ENCODE data around the gene TBCK. TPM values are rescaled to one million over a fixed set of nuclear protein-coding genes. Genes with fewer than 3 reads are reported as not detected.

Gene TBCK
- total RNA-seq, 2 experiments from 2014 or later = 46.5 to 46.9 TPM

DNA sequence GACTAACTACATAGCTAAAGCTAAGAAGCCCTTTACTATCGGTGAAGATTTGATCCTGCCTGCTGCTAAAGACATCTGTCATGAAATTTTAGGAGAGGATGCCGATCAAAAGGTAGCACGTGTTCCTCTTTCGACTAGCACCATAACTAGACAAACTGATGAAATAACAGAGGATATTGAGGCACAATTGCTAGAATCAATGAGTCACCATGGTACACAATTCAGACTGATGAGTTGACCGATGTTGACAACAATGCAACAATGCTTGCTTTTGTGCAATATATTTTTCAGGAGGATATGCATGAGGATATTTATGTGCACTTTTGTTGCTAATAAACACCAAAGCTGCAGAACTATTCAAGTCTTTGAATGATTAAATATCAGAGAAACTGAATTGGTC is 24.3 kb downstream of the TBCK start:
- H4K20me1 ChIP-seq (ENCODE audit: insufficient read depth, low read length) = no peaks in the 10 kb centered on the region
- peaks cover 45% of the 10 kb centered on the region for H3K36me3 ChIP-seq (ENCODE audit: insufficient read depth, low read length)
- H2AFZ ChIP-seq (ENCODE audit: low read length) = no peak overlapping the region
- ChIA-PET POLR2A (interaction anchor here (0.6 to 1.3 kb wide), 2 partner anchors 11 to 130 kb away, joined by 4 to 6 read pairs; no protein-coding TSS in a partner anchor), CTCF (ENCODE audit: unreplicated experiment) (no interaction called here)
- H3K4me2 ChIP-seq (ENCODE audit: low read length) = no peak overlapping the region
- no peak for TF ChIP-seq EZH2phosphoT487 (IDR thresholded peaks at IDR 0.05; ENCODE audit: borderline replicate concordance, low read depth, low read length)
- TF ChIP-seq, protein P1, sequence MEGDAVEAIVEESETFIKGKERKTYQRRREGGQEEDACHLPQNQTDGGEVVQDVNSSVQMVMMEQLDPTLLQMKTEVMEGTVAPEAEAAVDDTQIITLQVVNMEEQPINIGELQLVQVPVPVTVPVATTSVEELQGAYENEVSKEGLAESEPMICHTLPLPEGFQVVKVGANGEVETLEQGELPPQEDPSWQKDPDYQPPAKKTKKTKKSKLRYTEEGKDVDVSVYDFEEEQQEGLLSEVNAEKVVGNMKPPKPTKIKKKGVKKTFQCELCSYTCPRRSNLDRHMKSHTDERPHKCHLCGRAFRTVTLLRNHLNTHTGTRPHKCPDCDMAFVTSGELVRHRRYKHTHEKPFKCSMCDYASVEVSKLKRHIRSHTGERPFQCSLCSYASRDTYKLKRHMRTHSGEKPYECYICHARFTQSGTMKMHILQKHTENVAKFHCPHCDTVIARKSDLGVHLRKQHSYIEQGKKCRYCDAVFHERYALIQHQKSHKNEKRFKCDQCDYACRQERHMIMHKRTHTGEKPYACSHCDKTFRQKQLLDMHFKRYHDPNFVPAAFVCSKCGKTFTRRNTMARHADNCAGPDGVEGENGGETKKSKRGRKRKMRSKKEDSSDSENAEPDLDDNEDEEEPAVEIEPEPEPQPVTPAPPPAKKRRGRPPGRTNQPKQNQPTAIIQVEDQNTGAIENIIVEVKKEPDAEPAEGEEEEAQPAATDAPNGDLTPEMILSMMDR (conservative IDR thresholded peaks at IDR 0.05; ENCODE audit: low read length) = no peak
- no peak for DNase-seq (ENCODE audit: low spot score)
- no peak overlapping the region for H3K4me3 ChIP-seq (ENCODE audit: low read depth, low read length, poor library complexity, severe bottlenecking)
- H3K27ac ChIP-seq (ENCODE audit: low read depth, low read length, poor library complexity, severe bottlenecking) = no peak overlapping the region
- H3K79me2 ChIP-seq (ENCODE audit: insufficient read depth, low read depth, low read length) = no peaks in the 10 kb centered on the region
- no peaks in the 10 kb centered on the region for H3K9me2 ChIP-seq (ENCODE audit: insufficient read depth, low read length)
- no TSS peak for BruUV-seq (replicated peaks)
- no peaks in the 10 kb centered on the region for H3K9me3 ChIP-seq (ENCODE audit: low read length)
- intact Hi-C loops (cut with micrococcal nuclease; ENCODE audit: unreplicated experiment) = no loop called here
- no peaks in the 10 kb centered on the region for H3K4me1 ChIP-seq (ENCODE audit: insufficient read depth, low read length, poor library complexity, severe bottlenecking)

DNA sequence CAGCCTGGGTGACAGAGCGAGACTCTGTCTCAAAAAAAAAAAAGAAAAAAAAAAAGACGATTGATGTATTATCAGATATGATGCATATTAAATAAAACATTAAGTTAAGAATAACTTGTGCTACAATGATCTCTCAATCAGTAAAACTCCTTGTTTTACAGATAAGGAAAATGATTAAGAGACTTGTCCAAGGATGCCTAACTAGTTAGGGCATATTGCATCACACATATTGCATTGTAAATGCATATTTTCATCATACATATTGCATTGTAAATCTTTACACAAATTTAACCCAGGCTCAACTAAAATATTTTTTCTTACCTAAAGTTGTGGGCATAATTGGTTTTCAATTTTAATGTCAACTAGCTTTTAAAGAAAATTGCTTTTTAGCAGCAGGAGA is 26.3 kb downstream of the TBCK start:
- Histone ChIP-seq H3K79me2 (ENCODE audit: insufficient read depth, low read depth, low read length) (peaks cover 3% of the 10 kb centered on the region; the same call in 1 of the 2 replicates), H3K27ac (ENCODE audit: low read depth, low read length, poor library complexity, severe bottlenecking) (no peak overlapping the region)
- TF ChIP-seq, protein P1 (conservative IDR thresholded peaks at IDR 0.05; ENCODE audit: low read length) = no peak
- no peak for TF ChIP-seq EZH2phosphoT487 (IDR thresholded peaks at IDR 0.05; ENCODE audit: borderline replicate concordance, low read depth, low read length)

DNA sequence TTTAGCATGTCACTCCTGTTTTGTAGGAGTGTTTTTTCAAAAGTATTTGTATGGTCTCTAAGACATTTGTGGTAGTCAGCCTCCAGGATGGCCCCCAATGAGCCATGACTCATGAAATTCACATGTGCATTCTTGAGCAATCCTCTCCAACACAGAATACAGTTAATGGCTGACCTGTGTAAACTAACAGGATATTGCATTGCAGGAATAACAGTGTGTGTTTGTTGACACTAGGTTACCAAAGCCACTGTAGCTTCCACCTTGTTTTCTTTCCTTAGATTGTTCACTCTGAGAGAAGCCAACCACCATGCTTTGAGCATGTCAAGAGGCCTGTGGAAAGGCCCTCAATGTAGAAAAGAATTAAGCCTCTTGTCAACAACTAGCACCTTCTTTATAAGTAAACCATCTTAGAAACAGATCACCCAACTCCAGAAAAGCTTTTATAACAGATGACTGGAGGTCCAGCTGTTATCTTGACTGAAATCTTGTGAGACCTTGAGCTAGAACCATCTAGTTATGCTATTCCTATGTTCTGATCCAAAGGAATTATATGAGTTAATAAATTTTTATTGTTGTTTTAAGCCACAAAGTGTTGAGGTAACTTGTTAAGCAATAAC is 28.5 kb downstream of the TBCK start:
- no peak for DNase-seq (ENCODE audit: low spot score)
- H3K4me1 ChIP-seq (ENCODE audit: insufficient read depth, low read length, poor library complexity, severe bottlenecking) = peaks cover 23% of the 10 kb centered on the region
- intact Hi-C loops (cut with micrococcal nuclease; ENCODE audit: unreplicated experiment) = no loop called here
- no peaks in the 10 kb centered on the region for H3K9me3 ChIP-seq (ENCODE audit: low read length)
- no peaks in the 10 kb centered on the region for H3K9me2 ChIP-seq (ENCODE audit: insufficient read depth, low read length)
- no peak overlapping the region for H2AFZ ChIP-seq (ENCODE audit: low read length)
- H3K4me2 ChIP-seq (ENCODE audit: low read length) = no peak overlapping the region
- H3K79me2 ChIP-seq (ENCODE audit: insufficient read depth, low read depth, low read length) = peaks cover 4% of the 10 kb centered on the region; the same call in 1 of the 2 replicates
- no TSS peak for BruUV-seq (replicated peaks)
- ChIA-PET CTCF (ENCODE audit: unreplicated experiment) (no interaction called here), POLR2A (interaction anchor here (0.7 kb wide), 1 partner anchor 112 kb away, joined by 4 read pairs; no protein-coding TSS in a partner anchor)
- H3K4me3 ChIP-seq (ENCODE audit: low read depth, low read length, poor library complexity, severe bottlenecking) = no peak overlapping the region
- no peak overlapping the region for H3K27ac ChIP-seq (ENCODE audit: low read depth, low read length, poor library complexity, severe bottlenecking)
- H3K36me3 ChIP-seq (ENCODE audit: insufficient read depth, low read length) = peaks cover 16% of the 10 kb centered on the region
- no peak for TF ChIP-seq EZH2phosphoT487 (IDR thresholded peaks at IDR 0.05; ENCODE audit: borderline replicate concordance, low read depth, low read length)
- TF ChIP-seq, protein P1 (conservative IDR thresholded peaks at IDR 0.05; ENCODE audit: low read length) = no peak
- no peaks in the 10 kb centered on the region for H4K20me1 ChIP-seq (ENCODE audit: insufficient read depth, low read length)

More for the DNA sequence above, 26.3 kb downstream of the TBCK start:
- peaks cover 26% of the 10 kb centered on the region for H3K36me3 ChIP-seq (ENCODE audit: insufficient read depth, low read length)
- H3K4me3 ChIP-seq (ENCODE audit: low read depth, low read length, poor library complexity, severe bottlenecking) = no peak overlapping the region
- POLR2A ChIA-PET = no interaction called here
- no peak overlapping the region for H3K4me2 ChIP-seq (ENCODE audit: low read length)
- H3K9me2 ChIP-seq (ENCODE audit: insufficient read depth, low read length) = no peaks in the 10 kb centered on the region
- no TSS peak for BruUV-seq (replicated peaks)
- no peak for DNase-seq (ENCODE audit: low spot score)
- no peaks in the 10 kb centered on the region for H3K9me3 ChIP-seq (ENCODE audit: low read length)
- no peaks in the 10 kb centered on the region for H4K20me1 ChIP-seq (ENCODE audit: insufficient read depth, low read length)
- H2AFZ ChIP-seq (ENCODE audit: low read length) = no peak overlapping the region
- peaks cover 18% of the 10 kb centered on the region for H3K4me1 ChIP-seq (ENCODE audit: insufficient read depth, low read length, poor library complexity, severe bottlenecking)
- CTCF ChIA-PET (ENCODE audit: unreplicated experiment) = no interaction called here
- intact Hi-C loops (cut with micrococcal nuclease; ENCODE audit: unreplicated experiment) = no loop called here

Measured in OCI-LY7 (cell line).